Measurements from ENCODE around the gene OTULIN.
A peak's percentile ranks its signal among the peaks of the same experiment; 100 is the strongest.

GRCh38 chr5:14685757-14686156, 21.2 kb downstream of the OTULIN start:
- TF ChIP-seq RFX5 (IDR thresholded peaks at IDR 0.05; ENCODE audit: low read depth, low read length) (no peak), CTCF (conservative IDR thresholded peaks at IDR 0.05; ENCODE audit: low read depth, low read length) (peak; percentile 76), RAD21 (IDR thresholded peaks at IDR 0.05; ENCODE audit: low read length) (peak; percentile 86), CEBPB (IDR thresholded peaks at IDR 0.05; ENCODE audit: low read depth, low read length) (no peak), POLR2A (IDR thresholded peaks at IDR 0.05; ENCODE audit: low read depth, low read length) (no peak), BHLHE40 (IDR thresholded peaks at IDR 0.05; ENCODE audit: low read depth, low read length) (no peak)
- TF ChIP-seq, protein P1, sequence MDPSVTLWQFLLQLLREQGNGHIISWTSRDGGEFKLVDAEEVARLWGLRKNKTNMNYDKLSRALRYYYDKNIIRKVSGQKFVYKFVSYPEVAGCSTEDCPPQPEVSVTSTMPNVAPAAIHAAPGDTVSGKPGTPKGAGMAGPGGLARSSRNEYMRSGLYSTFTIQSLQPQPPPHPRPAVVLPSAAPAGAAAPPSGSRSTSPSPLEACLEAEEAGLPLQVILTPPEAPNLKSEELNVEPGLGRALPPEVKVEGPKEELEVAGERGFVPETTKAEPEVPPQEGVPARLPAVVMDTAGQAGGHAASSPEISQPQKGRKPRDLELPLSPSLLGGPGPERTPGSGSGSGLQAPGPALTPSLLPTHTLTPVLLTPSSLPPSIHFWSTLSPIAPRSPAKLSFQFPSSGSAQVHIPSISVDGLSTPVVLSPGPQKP (IDR thresholded peaks at IDR 0.05; ENCODE audit: borderline replicate concordance, low read depth, low read length): no peak

Measured in IMR-90 (cell line).